Suprapubic skin (tissue), 4 donors: ENCODE data around the gene RPLP2.

Experiments used
- CTCF ChIP-seq, 2 donors: fragments of 200-600 bp in 1 of 2; fragments of 450-650 bp in 1 of 2; sonication (generic) in 1 of 2; IDR thresholded peaks; one replicate each; pipeline ENCODE4 v1.5.1; 2016 to 2019; ENCODE audit warnings: antibody characterized with exemption in 2 of 2, mild to moderate bottlenecking in 1 of 2, moderate library complexity in 1 of 2
- POLR2A ChIP-seq, 2 donors: fragments of 450-650 bp; IDR thresholded peaks; one replicate each; pipeline ENCODE4 v1.6.1; 2017; ENCODE audit warnings: antibody characterized with exemption in 2 of 2, mild to moderate bottlenecking in 2 of 2, moderate library complexity in 2 of 2
- POLR2AphosphoS5 ChIP-seq, 3 donors: sonication (generic); formaldehyde crosslinking; IDR thresholded peaks; one replicate each; pipeline ENCODE4 v1.6.1; 2017; ENCODE audit warnings: antibody characterized with exemption in 3 of 3

GRCh38 chr11:789943-790342 is 19.8 kb upstream of the RPLP2 start, which contains the start of gene CEND1:
- TF ChIP-seq CTCF (IDR thresholded peaks at IDR 0.05) (no peak), POLR2AphosphoS5 (IDR thresholded peaks at IDR 0.05) (no peak), POLR2A (IDR thresholded peaks at IDR 0.05) (no peak)
